RWPE1 (cell line): ENCODE data around the gene EFNA3.

ENCODE experiments used
- CTCF ChIA-PET: fragments of 350-600 bp; sonication (Branson Sonifier 250); formaldehyde crosslinking; extraction: SDS; loops from one replicate; lab custom pipeline; 2021; lab: Yijun Ruan, JAX
- POLR2A ChIA-PET: fragments of 400-600 bp; formaldehyde crosslinking; extraction: SDS; loops from one replicate; lab custom pipeline; 2020; ENCODE audit warnings: antibody characterized with exemption; ENCODE audit not compliant: low non-redundant PET; lab: Yijun Ruan, JAX
- DNase-seq: peaks from one replicate; pipeline ENCODE4 v3.0.0; 2012; ENCODE audit warnings: low spot score
- H3K27ac ChIP-seq: fragments of 450-650 bp; 2 replicates; pipeline ENCODE4 v1.5.1; 2017
- CTCF ChIP-seq: fragments of 450-650 bp; conservative IDR thresholded peaks from 2 replicates; pipeline ENCODE4 v1.5.1; 2017; ENCODE audit warnings: low read depth, mild to moderate bottlenecking

EFNA3 gene

DNA sequence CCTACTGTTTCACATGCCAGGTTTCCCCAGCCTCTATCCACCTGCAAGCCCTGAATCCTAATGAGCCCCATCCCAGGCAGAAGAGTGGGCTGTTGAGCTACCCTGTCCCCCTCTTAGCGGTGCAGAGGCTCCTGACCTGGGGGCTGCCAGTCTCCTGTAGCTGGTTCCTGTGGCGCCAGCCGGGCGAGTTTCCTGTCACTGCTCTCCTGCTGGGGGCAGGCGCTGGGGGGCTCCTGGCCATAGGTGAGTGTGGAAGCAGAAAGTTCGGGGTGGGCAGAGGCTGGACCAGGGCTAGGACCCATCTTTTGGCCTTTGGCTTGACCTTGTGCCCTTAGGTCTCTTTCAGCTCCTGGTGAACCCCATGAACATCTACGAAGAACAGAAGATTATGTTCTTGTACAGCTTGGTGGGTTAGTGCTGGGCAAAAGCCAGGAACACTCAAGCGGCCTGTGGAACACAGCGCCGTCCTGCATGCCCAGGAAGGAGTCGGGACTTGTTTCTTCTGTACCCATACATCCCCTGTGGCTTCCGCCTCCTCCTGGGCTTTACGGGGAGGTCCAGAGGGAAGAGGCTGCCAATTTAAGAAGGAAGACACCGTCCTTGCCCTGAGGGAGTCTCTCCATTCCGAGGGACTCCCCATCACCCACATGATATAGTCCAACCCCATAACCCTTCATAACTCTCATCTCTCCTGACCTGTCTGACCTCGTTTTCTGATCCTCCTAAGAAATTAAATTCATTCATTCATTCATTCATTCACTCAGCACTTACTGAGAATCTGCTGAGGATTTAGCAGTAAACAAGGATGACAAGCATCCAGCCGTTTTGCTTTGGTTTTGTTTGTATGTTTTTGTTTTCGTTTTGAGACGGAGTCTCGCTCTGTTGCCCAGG lies 44.1 kb upstream of the EFNA3 start:
- ChIA-PET POLR2A (no interaction called here), CTCF (interaction anchor here (0.7 to 1.5 kb wide), 2 partner anchors 17 to 27 kb away, joined by 4 read pairs; no protein-coding TSS in a partner anchor)
- DNase-seq, result no peak
- peak overlapping the region; percentile 39 for H3K27ac ChIP-seq
- no peak for TF ChIP-seq CTCF

GRCh38 chr1:155035936-155036335 lies 42.7 kb upstream of the EFNA3 start:
- ChIA-PET CTCF (no interaction called here), POLR2A (no interaction called here)
- no peak for DNase-seq
- TF ChIP-seq CTCF, result no peak
- no peak overlapping the region for H3K27ac ChIP-seq

GRCh38 chr1:155037043-155037442 lies 41.6 kb upstream of the EFNA3 start:
- POLR2A ChIA-PET, result no interaction called here
- CTCF ChIA-PET, result interaction anchor here (0.5 to 1.3 kb wide), 3 partner anchors 18 to 498 kb away, joined by 3 to 7 read pairs (median 4); no protein-coding TSS in a partner anchor
- TF ChIP-seq CTCF, result no peak
- peak overlapping the region; percentile 81; the same call in 1 of the 2 replicates for H3K27ac ChIP-seq
- no peak for DNase-seq

- DNase-seq, result no peak
- no peak for TF ChIP-seq CTCF
- H3K27ac ChIP-seq, result peak overlapping the region; percentile 81
- ChIA-PET POLR2A (no interaction called here), CTCF (interaction anchor here (0.5 to 1.4 kb wide), 7 partner anchors 8 to 499 kb away, joined by 3 to 7 read pairs (median 3); partner anchors contain the start of gene ADAM15)
Measured at GRCh38 chr1:155037851-155038441, 40.7 kb upstream of the EFNA3 start.

GRCh38 chr1:155038602-155039307 lies 39.9 kb upstream of the EFNA3 start:
- H3K27ac ChIP-seq, result peak overlapping the region; percentile 81
- ChIA-PET CTCF (interaction anchor here (0.5 to 1.5 kb wide), 4 partner anchors 13 to 53 kb away, joined by 3 to 7 read pairs (median 4); partner anchors contain the start of gene ADAM15), POLR2A (no interaction called here)
- DNase-seq, result peak; percentile 78
- no peak for TF ChIP-seq CTCF

GRCh38 chr1:155039308-155039669 lies 39.3 kb upstream of the EFNA3 start:
- TF ChIP-seq CTCF, result no peak
- ChIA-PET CTCF (interaction anchor here (1.4 to 1.5 kb wide), 2 partner anchors 12 to 22 kb away, joined by 6 to 7 read pairs; partner anchors contain the start of gene ADAM15), POLR2A (no interaction called here)
- H3K27ac ChIP-seq, result peak overlapping the region; percentile 81
- DNase-seq, result no peak
